HTERT RPE-1 (cell line): ENCODE data around the gene TEDC1.

ENCODE experiments used
- in situ Hi-C: fragments of 300-500 bp; cut with MboI; formaldehyde crosslinking; loops from 4 replicates; pipeline ENCODE4 v1.14.3; 2020; ENCODE audit warnings: low sequenced_read_pairs

TEDC1 gene

GRCh38 chr14:105517096-105517495 lies 26.1 kb downstream of the TEDC1 start:
- in situ Hi-C loops, result no loop called here

GRCh38 chr14:105519946-105520698 lies 29.1 kb downstream of the TEDC1 start:
- in situ Hi-C loops, result no loop called here

GRCh38 chr14:105525326-105525725 lies 34.3 kb downstream of the TEDC1 start:
- in situ Hi-C loops, result no loop called here

GRCh38 chr14:105525861-105526775 lies 35.1 kb downstream of the TEDC1 start, which contains the start of gene TMEM121:
Gene TMEM121, plus strand, starts transcription at chr14:105526583. Its CDS starts 2,252 bp downstream, at chr14:105528835.
- in situ Hi-C loops, result no loop called here

- in situ Hi-C loops, result no loop called here
These were observed 35.8 kb downstream of the TEDC1 start for GRCh38 chr14:105526776-105527380.

GRCh38 chr14:105527381-105527825 lies 36.4 kb downstream of the TEDC1 start:
- in situ Hi-C loops, result no loop called here

- in situ Hi-C loops, result no loop called here
These were observed 37.0 kb downstream of the TEDC1 start for GRCh38 chr14:105527826-105528585.

GRCh38 chr14:105528586-105529318 lies 37.7 kb downstream of the TEDC1 start:
- in situ Hi-C loops, result no loop called here

GRCh38 chr14:105529319-105529568 lies 38.2 kb downstream of the TEDC1 start:
- in situ Hi-C loops, result no loop called here

GRCh38 chr14:105529569-105530284 lies 38.7 kb downstream of the TEDC1 start:
- in situ Hi-C loops, result no loop called here

- in situ Hi-C loops, result no loop called here
These were observed 39.4 kb downstream of the TEDC1 start for GRCh38 chr14:105530285-105531087.

GRCh38 chr14:105531088-105531893 lies 40.2 kb downstream of the TEDC1 start:
- in situ Hi-C loops, result no loop called here

GRCh38 chr14:105531894-105532623 lies 41.0 kb downstream of the TEDC1 start:
- in situ Hi-C loops, result no loop called here

- in situ Hi-C loops, result no loop called here
These were observed 41.7 kb downstream of the TEDC1 start for GRCh38 chr14:105532735-105533141.

GRCh38 chr14:105533391-105533790 lies 42.3 kb downstream of the TEDC1 start:
- in situ Hi-C loops, result no loop called here

- in situ Hi-C loops, result no loop called here
These were observed 42.9 kb downstream of the TEDC1 start for GRCh38 chr14:105533811-105534498.

GRCh38 chr14:105534586-105534985 lies 43.5 kb downstream of the TEDC1 start:
- in situ Hi-C loops, result no loop called here
